Activated CD4-positive, CD25-positive, alpha-beta regulatory T cell treated with anti-CD3 and anti-CD28 coated beads, Interleukin-2, amount 50 U/mL, for 16 hours (primary cell): Measurements from ENCODE around the gene SH3RF3.

Experiments used
- DNase-seq: peaks from one replicate; pipeline ENCODE4 v3.0.0-alpha.2; 2020; ENCODE audit warnings: low read depth, low spot score

The SH3RF3 gene

GRCh38 chr2:109138449-109138848, 9.4 kb downstream of the SH3RF3 start:
- DNase-seq: no peak

- no peak for DNase-seq
Measured at GRCh38 chr2:109139002-109139401, 10.0 kb downstream of the SH3RF3 start.

- no peak for DNase-seq
Measured at GRCh38 chr2:109139865-109140396, 10.9 kb downstream of the SH3RF3 start.

- no peak for DNase-seq
Measured at GRCh38 chr2:109141006-109141600, 12.1 kb downstream of the SH3RF3 start.

- DNase-seq: no peak
Measured at GRCh38 chr2:109141727-109142283, 12.8 kb downstream of the SH3RF3 start.

- DNase-seq: no peak
Measured at GRCh38 chr2:109142416-109143210, 13.6 kb downstream of the SH3RF3 start.

GRCh38 chr2:109143214-109144187, 14.5 kb downstream of the SH3RF3 start:
- DNase-seq: peak; percentile 21

- no peak for DNase-seq
Measured at GRCh38 chr2:109144271-109144670, 15.3 kb downstream of the SH3RF3 start.

GRCh38 chr2:109144721-109145120, 15.7 kb downstream of the SH3RF3 start:
- DNase-seq: no peak

GRCh38 chr2:109145286-109145685, 16.3 kb downstream of the SH3RF3 start:
- no peak for DNase-seq

- DNase-seq: no peak
Measured at GRCh38 chr2:109147405-109147804, 18.4 kb downstream of the SH3RF3 start.

GRCh38 chr2:109148117-109148746, 19.2 kb downstream of the SH3RF3 start:
- DNase-seq: no peak

GRCh38 chr2:109148991-109149645, 20.1 kb downstream of the SH3RF3 start:
- no peak for DNase-seq

- DNase-seq: no peak
Measured at GRCh38 chr2:109150559-109150958, 21.6 kb downstream of the SH3RF3 start.

GRCh38 chr2:109151519-109151918, 22.5 kb downstream of the SH3RF3 start:
- no peak for DNase-seq

- no peak for DNase-seq
Measured at GRCh38 chr2:109153005-109153784, 24.2 kb downstream of the SH3RF3 start.

- no peak for DNase-seq
Measured at GRCh38 chr2:109153807-109154206, 24.8 kb downstream of the SH3RF3 start.

GRCh38 chr2:109154226-109154625, 25.2 kb downstream of the SH3RF3 start:
- no peak for DNase-seq

- no peak for DNase-seq
Measured at GRCh38 chr2:109155553-109156451, 26.8 kb downstream of the SH3RF3 start.
